H1 (cell line): Measurements from ENCODE around the gene PLD3. TPM values are rescaled to one million over a fixed set of nuclear protein-coding genes. Genes with fewer than 3 reads are reported as not detected.
A peak's percentile ranks its signal among the peaks of the same experiment; 100 is the strongest.

Experiments
- ATF3 ChIP-seq: IDR thresholded peaks from 2 replicates; pipeline ENCODE4 v1.6.1; 2011; ENCODE audit warnings: low read depth, mild to moderate bottlenecking, low read length; ENCODE audit not compliant: insufficient read depth
- BACH1 ChIP-seq: IDR thresholded peaks from 2 replicates; pipeline ENCODE4 v1.6.1; 2012; ENCODE audit warnings: low read length, improper control_type of control experiment
- CBX5 ChIP-seq: fragments of 300-800, 300-1000 bp; sonication (generic); IDR thresholded peaks from 2 replicates; pipeline ENCODE4 v1.7.1; 2016; ENCODE audit warnings: antibody characterized with exemption, low read length, low read depth
- CHD7 ChIP-seq: fragments of 300-600 bp; sonication (generic); IDR thresholded peaks from 2 replicates; pipeline ENCODE4 v1.7.1; 2012; ENCODE audit warnings: low read length, moderate library complexity, mild to moderate bottlenecking, inconsistent platforms; ENCODE audit not compliant: insufficient replicate concordance
- SP1 ChIP-seq: IDR thresholded peaks from 2 replicates; pipeline ENCODE4 v1.6.1; 2011; ENCODE audit warnings: low read depth, low read length
- ZNF274 ChIP-seq: IDR thresholded peaks from 2 replicates; pipeline ENCODE4 v1.7.0; 2012; ENCODE audit warnings: low read length, borderline replicate concordance; ENCODE audit errors: extremely low read depth
- polyA plus RNA-seq, 7 experiments: library from polyadenylated mRNA; depleted of rRNA in 3 of 7; stranded (reverse) in 5 of 7; unstranded in 2 of 7; fragments of >200 nt in 5 of 7; fragments of 200-250 nt in 2 of 7; gene quantifications; 1 replicate in 5 of 7; 2 replicates in 1 of 7; 4 replicates in 1 of 7; pipeline versions ENCODE4 v1.2.1 to v1.2.3, GENCODE V29; 2011 to 2013; ENCODE audit warnings: missing spikeins in 2 of 7, mixed read lengths in 2 of 7
- total RNA-seq: library from RNA; stranded (reverse); fragmentation: NEBNext Ultra II Directional; extraction: Animal tissue kit (Norgen Biotek cat#: 25700); gene quantifications from 2 replicates; pipeline ENCODE4 v1.2.1, GENCODE V29; 2021

PLD3 gene
- total and polyA plus RNA-seq, 2 of the 8 experiments (the other 6 are each of a cell fraction or from before 2014, with no cell fraction given): 180 to 543 TPM

GRCh38 chr19:40403262-40403984 lies 54.9 kb downstream of the PLD3 start (continued):
- no peak for TF ChIP-seq CHD7
- peak; percentile 12; the same call in 1 of the 2 replicates for TF ChIP-seq SP1
- TF ChIP-seq BACH1: no peak
- no peak for TF ChIP-seq ATF3
- no peak for TF ChIP-seq ZNF274
- TF ChIP-seq CBX5: no peak
